Measurements from ENCODE around the gene SSR3. TPM values are rescaled to one million over a fixed set of nuclear protein-coding genes. Genes with fewer than 3 reads are reported as not detected.
A peak's percentile ranks its signal among the peaks of the same experiment; 100 is the strongest.

The SSR3 gene
- total RNA-seq, 1 experiment from 2014 or later, result 531 TPM

- no peak overlapping the region for H3K4me3 ChIP-seq (ENCODE audit: low read depth, low read length, poor library complexity, severe bottlenecking)
- peaks cover 92% of the 10 kb centered on the region for H3K4me1 ChIP-seq (ENCODE audit: insufficient read depth, low read length, poor library complexity, severe bottlenecking)
- DNase-seq (ENCODE audit: low spot score), result no peak
- H3K27me3 ChIP-seq (replicated peaks; ENCODE audit: insufficient read depth, low read depth, low read length, poor library complexity), result no peaks in the 10 kb centered on the region
- peaks cover 98% of the 10 kb centered on the region for H3K36me3 ChIP-seq (ENCODE audit: insufficient read depth, low read length, poor library complexity, severe bottlenecking)
- H3K9me3 ChIP-seq (ENCODE audit: low read depth, low read length, poor library complexity, severe bottlenecking), result no peaks in the 10 kb centered on the region
- BruUV-seq (replicated peaks), result no TSS peak
- H3K27ac ChIP-seq (ENCODE audit: low read depth, low read length, poor library complexity, severe bottlenecking), result peak overlapping the region; percentile 88
- TF ChIP-seq EZH2 (IDR thresholded peaks at IDR 0.05; ENCODE audit: borderline replicate concordance, low read depth, low read length, poor library complexity, severe bottlenecking) (no peak), CTCF (conservative IDR thresholded peaks at IDR 0.05; ENCODE audit: low read depth, low read length) (no peak)
- CTCF ChIA-PET, result interaction anchor here (0.7 kb wide), 1 partner anchor 429 kb away, joined by 3 read pairs; no protein-coding TSS in a partner anchor
- POLR2A ChIA-PET (ENCODE audit: low non-redundant PET), result interaction anchor here (0.7 kb wide), 1 partner anchor 9 kb away, joined by 6 read pairs; no protein-coding TSS in a partner anchor
- intact Hi-C loops (cut with micrococcal nuclease; ENCODE audit: unreplicated experiment), result loop anchor here (1.0 to 10.0 kb wide), 4 partner anchors 70 to 538 kb away; partner anchors contain the start of gene LEKR1
Observed at GRCh38 chr3:156542101-156543042, 12.5 kb downstream of the SSR3 start.

GRCh38 chr3:156539802-156540201, 15.1 kb downstream of the SSR3 start:
- H3K4me1 ChIP-seq (ENCODE audit: insufficient read depth, low read length, poor library complexity, severe bottlenecking), result peaks cover 90% of the 10 kb centered on the region
- peaks cover 80% of the 10 kb centered on the region for H3K36me3 ChIP-seq (ENCODE audit: insufficient read depth, low read length, poor library complexity, severe bottlenecking)
- DNase-seq (ENCODE audit: low spot score), result no peak
- TF ChIP-seq CTCF (conservative IDR thresholded peaks at IDR 0.05; ENCODE audit: low read depth, low read length) (no peak), EZH2 (IDR thresholded peaks at IDR 0.05; ENCODE audit: borderline replicate concordance, low read depth, low read length, poor library complexity, severe bottlenecking) (no peak)
- no peaks in the 10 kb centered on the region for H3K9me3 ChIP-seq (ENCODE audit: low read depth, low read length, poor library complexity, severe bottlenecking)
- POLR2A ChIA-PET (ENCODE audit: low non-redundant PET), result no interaction called here
- no TSS peak for BruUV-seq (replicated peaks)
- H3K27ac ChIP-seq (ENCODE audit: low read depth, low read length, poor library complexity, severe bottlenecking), result peak overlapping the region; percentile 52
- no peaks in the 10 kb centered on the region for H3K27me3 ChIP-seq (replicated peaks; ENCODE audit: insufficient read depth, low read depth, low read length, poor library complexity)
- CTCF ChIA-PET, result no interaction called here
- intact Hi-C loops (cut with micrococcal nuclease; ENCODE audit: unreplicated experiment), result loop anchor here (2.0 to 10.0 kb wide), 4 partner anchors 137 to 597 kb away; partner anchors contain the start of gene LEKR1
- H3K4me3 ChIP-seq (ENCODE audit: low read depth, low read length, poor library complexity, severe bottlenecking), result no peak overlapping the region

GRCh38 chr3:156539051-156539450, 15.9 kb downstream of the SSR3 start:
- Histone ChIP-seq H3K9me3 (ENCODE audit: low read depth, low read length, poor library complexity, severe bottlenecking) (no peaks in the 10 kb centered on the region), H3K4me3 (ENCODE audit: low read depth, low read length, poor library complexity, severe bottlenecking) (no peak overlapping the region), H3K27ac (ENCODE audit: low read depth, low read length, poor library complexity, severe bottlenecking) (peak overlapping the region; percentile 52), H3K36me3 (ENCODE audit: insufficient read depth, low read length, poor library complexity, severe bottlenecking) (peaks cover 73% of the 10 kb centered on the region), H3K4me1 (ENCODE audit: insufficient read depth, low read length, poor library complexity, severe bottlenecking) (peaks cover 83% of the 10 kb centered on the region), H3K27me3 (replicated peaks; ENCODE audit: insufficient read depth, low read depth, low read length, poor library complexity) (no peaks in the 10 kb centered on the region)
- ChIA-PET CTCF (interaction anchor here (1.6 kb wide), 1 partner anchor 389 kb away, joined by 3 read pairs; no protein-coding TSS in a partner anchor), POLR2A (ENCODE audit: low non-redundant PET) (no interaction called here)
- no peak for DNase-seq (ENCODE audit: low spot score)
- TF ChIP-seq EZH2 (IDR thresholded peaks at IDR 0.05; ENCODE audit: borderline replicate concordance, low read depth, low read length, poor library complexity, severe bottlenecking) (no peak), CTCF (conservative IDR thresholded peaks at IDR 0.05; ENCODE audit: low read depth, low read length) (no peak)
- no TSS peak for BruUV-seq (replicated peaks)
- intact Hi-C loops (cut with micrococcal nuclease; ENCODE audit: unreplicated experiment), result loop anchor here (5.0 kb wide), 1 partner anchor 598 kb away; no protein-coding TSS in a partner anchor

Measured in A673 (cell line).